K562 (cell line): ENCODE results near the gene AHNAK. TPM values are rescaled to one million over a fixed set of nuclear protein-coding genes. Genes with fewer than 3 reads are reported as not detected.

Experiments
- CCAR2 ChIP-seq: fragments of 200-400 bp; formaldehyde crosslinking; IDR thresholded peaks from 2 replicates; pipeline ENCODE4 v1.6.1; 2017; ENCODE audit warnings: mild to moderate bottlenecking, low read depth, low read length
- DDX20 ChIP-seq: fragments of 450-650 bp; IDR thresholded peaks from 2 replicates; pipeline ENCODE4 v1.6.1; 2016; ENCODE audit warnings: missing genetic modification characterization, low read depth, mild to moderate bottlenecking, missing compliant biosample characterization, moderate library complexity
- ESRRA ChIP-seq: fragments of 450-650 bp; IDR thresholded peaks from 2 replicates; pipeline ENCODE4 v1.6.1; 2014; ENCODE audit warnings: low read depth, mild to moderate bottlenecking, moderate library complexity, borderline replicate concordance
- HDGF ChIP-seq: fragments of 450-650 bp; IDR thresholded peaks from 2 replicates; pipeline ENCODE4 v1.6.1; 2016
- ILK ChIP-seq: fragments of 450-650 bp; IDR thresholded peaks from 2 replicates; pipeline ENCODE4 v1.6.1; 2016; ENCODE audit warnings: missing genetic modification characterization, low read depth, mild to moderate bottlenecking, missing compliant biosample characterization, moderate library complexity, borderline replicate concordance
- JUND ChIP-seq, 2 experiments: IDR thresholded peaks; 2 replicates in 1 of 2; 3 replicates in 1 of 2; pipeline ENCODE4 v1.6.1; 2011; ENCODE audit warnings: borderline replicate concordance in 2 of 2, low read depth in 2 of 2, low read length in 2 of 2, improper control_type of control experiment in 1 of 2, missing biosample characterization in 1 of 2, missing genetic modification characterization in 1 of 2, missing genetic modification reagents in 1 of 2
- KAT2B ChIP-seq: IDR thresholded peaks from one replicate; pipeline ENCODE4 v1.6.1; 2012; ENCODE audit warnings: low read depth, mild to moderate bottlenecking, control low read depth, inconsistent platforms, low read length, moderate library complexity
- RBFOX2 ChIP-seq: fragments of 200-400 bp; formaldehyde crosslinking; IDR thresholded peaks from 2 replicates; pipeline ENCODE4 v1.6.1; 2017; ENCODE audit warnings: low read depth, mild to moderate bottlenecking, low read length, moderate library complexity
- STAT5B ChIP-seq: fragments of 250-450 bp; sonication (Bioruptor Pico); IDR thresholded peaks from 2 replicates; pipeline ENCODE4 v1.8.0; 2021; ENCODE audit warnings: mild to moderate bottlenecking, inconsistent platforms
- polyA plus RNA-seq, 8 experiments: library from polyadenylated mRNA; depleted of rRNA in 4 of 8; stranded (reverse) in 5 of 8; unstranded in 3 of 8; fragments of >200 nt; fragmentation: Nextera tagmentation in 2 of 8; fragmentation: Illumina TruSeq in 1 of 8; extraction: Ambion mirVana in 2 of 8; extraction: Trizol in 1 of 8; gene quantifications; 2 replicates each; pipeline versions ENCODE4 v1.2.1 to v1.2.3, GENCODE V29; 2011 to 2014; ENCODE audit warnings: inconsistent platforms in 1 of 8, missing spikeins in 1 of 8
- total RNA-seq, 7 experiments: library from RNA; depleted of rRNA in 6 of 7; stranded (reverse); fragments of >200 nt in 6 of 7; fragmentation: Illumina TruSeq in 2 of 7; extraction: Trizol in 2 of 7; gene quantifications; 2 replicates each; pipeline versions ENCODE4 v1.2.1 to v1.2.3, GENCODE V29; 2011 to 2021; ENCODE audit warnings: low replicate concordance in 1 of 7
- TF ChIP-seq, protein P1 (sequence below): fragments of 250-450 bp; sonication (Bioruptor Pico); IDR thresholded peaks from 2 replicates; pipeline ENCODE4 v1.5.0; 2021
- TF ChIP-seq, protein P2 (sequence below): fragments of 250-450 bp; sonication (Bioruptor Pico); IDR thresholded peaks from 2 replicates; pipeline ENCODE4 v1.5.1; 2021; ENCODE audit warnings: mild to moderate bottlenecking
- TF ChIP-seq, protein P3 (sequence below): fragments of 200-400 bp; formaldehyde crosslinking; IDR thresholded peaks from 2 replicates; pipeline ENCODE4 v1.6.1; 2017; ENCODE audit warnings: mild to moderate bottlenecking, low read depth, low read length, moderate library complexity
- TF ChIP-seq, protein P4 (sequence below): fragments of 450-650 bp; IDR thresholded peaks from 2 replicates; pipeline ENCODE4 v1.6.1; 2017; ENCODE audit warnings: antibody characterized with exemption, mild to moderate bottlenecking
- TF ChIP-seq, protein P5 (sequence below): IDR thresholded peaks from 3 replicates; pipeline ENCODE4 v1.6.1; 2011; ENCODE audit warnings: borderline replicate concordance, mild to moderate bottlenecking; ENCODE audit not compliant: insufficient read length, insufficient read depth

The AHNAK gene
- total and polyA plus RNA-seq, 9 of the 15 experiments (the other 6 are each of a cell fraction or from before 2014, with no cell fraction given): 1.5 to 89.7 (median 45.0) TPM

DNA sequence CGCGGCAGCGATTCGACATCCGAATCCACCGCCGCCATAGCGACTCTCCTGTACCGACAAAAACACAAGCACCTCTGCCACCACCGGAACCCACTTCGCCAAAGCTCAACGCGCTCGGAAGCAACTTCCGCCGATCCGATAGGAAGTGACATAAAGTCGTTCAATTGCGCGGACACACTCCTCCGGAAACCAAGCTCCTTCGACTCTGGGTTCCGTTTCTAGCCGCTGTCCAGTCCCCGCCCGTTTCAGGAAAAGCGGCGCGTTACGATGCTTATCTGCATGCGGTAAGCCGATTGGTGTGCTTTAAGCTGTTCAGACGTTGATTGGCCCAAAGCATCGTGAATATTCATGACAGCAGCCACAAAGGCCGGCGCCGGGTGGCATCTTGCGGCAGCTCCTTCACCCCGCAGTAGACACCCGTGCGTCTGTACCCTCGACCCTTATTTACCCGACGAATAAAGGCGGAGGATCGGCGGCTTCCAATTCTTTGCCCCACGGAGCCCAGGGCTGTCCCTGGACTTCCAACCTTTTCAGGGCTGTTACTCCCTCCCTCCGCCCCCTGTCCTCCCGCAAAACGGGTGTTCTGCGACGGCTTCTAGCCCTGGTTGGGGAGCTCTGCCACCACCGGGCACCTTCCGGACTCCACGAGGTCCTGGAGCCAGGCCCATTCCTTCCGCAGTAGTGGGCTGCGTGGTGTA, 45.0 kb upstream of the AHNAK start, which contains the start of gene TUT1 (continued):
- TF ChIP-seq, protein P1, sequence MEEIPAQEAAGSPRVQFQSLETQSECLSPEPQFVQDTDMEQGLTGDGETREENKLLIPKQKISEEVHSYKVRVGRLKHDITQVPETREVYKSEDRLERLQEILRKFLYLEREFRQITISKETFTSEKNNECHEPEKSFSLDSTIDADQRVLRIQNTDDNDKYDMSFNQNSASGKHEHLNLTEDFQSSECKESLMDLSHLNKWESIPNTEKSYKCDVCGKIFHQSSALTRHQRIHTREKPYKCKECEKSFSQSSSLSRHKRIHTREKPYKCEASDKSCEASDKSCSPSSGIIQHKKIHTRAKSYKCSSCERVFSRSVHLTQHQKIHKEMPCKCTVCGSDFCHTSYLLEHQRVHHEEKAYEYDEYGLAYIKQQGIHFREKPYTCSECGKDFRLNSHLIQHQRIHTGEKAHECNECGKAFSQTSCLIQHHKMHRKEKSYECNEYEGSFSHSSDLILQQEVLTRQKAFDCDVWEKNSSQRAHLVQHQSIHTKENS: no peak
- TF ChIP-seq STAT5B (CRISPR knock-in tag): no peak
- TF ChIP-seq CCAR2: no peak; the same call in 1 of the 2 replicates
- TF ChIP-seq, protein P2, sequence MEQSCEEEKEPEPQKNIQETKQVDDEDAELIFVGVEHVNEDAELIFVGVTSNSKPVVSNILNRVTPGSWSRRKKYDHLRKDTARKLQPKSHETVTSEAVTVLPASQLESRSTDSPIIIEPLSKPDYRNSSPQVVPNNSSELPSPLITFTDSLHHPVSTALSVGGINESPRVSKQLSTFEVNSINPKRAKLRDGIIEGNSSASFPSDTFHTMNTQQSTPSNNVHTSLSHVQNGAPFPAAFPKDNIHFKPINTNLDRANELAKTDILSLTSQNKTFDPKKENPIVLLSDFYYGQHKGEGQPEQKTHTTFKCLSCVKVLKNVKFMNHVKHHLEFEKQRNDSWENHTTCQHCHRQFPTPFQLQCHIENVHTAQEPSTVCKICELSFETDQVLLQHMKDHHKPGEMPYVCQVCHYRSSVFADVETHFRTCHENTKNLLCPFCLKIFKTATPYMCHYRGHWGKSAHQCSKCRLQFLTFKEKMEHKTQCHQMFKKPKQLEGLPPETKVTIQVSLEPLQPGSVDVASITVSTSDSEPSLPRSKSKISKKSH (CRISPR knock-in tag): no peak
- TF ChIP-seq, protein P3, sequence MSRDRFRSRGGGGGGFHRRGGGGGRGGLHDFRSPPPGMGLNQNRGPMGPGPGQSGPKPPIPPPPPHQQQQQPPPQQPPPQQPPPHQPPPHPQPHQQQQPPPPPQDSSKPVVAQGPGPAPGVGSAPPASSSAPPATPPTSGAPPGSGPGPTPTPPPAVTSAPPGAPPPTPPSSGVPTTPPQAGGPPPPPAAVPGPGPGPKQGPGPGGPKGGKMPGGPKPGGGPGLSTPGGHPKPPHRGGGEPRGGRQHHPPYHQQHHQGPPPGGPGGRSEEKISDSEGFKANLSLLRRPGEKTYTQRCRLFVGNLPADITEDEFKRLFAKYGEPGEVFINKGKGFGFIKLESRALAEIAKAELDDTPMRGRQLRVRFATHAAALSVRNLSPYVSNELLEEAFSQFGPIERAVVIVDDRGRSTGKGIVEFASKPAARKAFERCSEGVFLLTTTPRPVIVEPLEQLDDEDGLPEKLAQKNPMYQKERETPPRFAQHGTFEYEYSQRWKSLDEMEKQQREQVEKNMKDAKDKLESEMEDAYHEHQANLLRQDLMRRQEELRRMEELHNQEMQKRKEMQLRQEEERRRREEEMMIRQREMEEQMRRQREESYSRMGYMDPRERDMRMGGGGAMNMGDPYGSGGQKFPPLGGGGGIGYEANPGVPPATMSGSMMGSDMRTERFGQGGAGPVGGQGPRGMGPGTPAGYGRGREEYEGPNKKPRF: no peak
- TF ChIP-seq JUND (IDR thresholded peaks at IDR 0.05; ENCODE audit: borderline replicate concordance, low read depth, low read length): peak; percentile 94
- peak; percentile 86; the same call in 2 of the 3 replicates for TF ChIP-seq JUND (tag; IDR thresholded peaks at IDR 0.05; ENCODE audit: borderline replicate concordance, low read depth, low read length)
- no peak for TF ChIP-seq HDGF
- peak; percentile 94 for TF ChIP-seq RBFOX2
- TF ChIP-seq ESRRA: peak; percentile 91
- TF ChIP-seq, protein P4, sequence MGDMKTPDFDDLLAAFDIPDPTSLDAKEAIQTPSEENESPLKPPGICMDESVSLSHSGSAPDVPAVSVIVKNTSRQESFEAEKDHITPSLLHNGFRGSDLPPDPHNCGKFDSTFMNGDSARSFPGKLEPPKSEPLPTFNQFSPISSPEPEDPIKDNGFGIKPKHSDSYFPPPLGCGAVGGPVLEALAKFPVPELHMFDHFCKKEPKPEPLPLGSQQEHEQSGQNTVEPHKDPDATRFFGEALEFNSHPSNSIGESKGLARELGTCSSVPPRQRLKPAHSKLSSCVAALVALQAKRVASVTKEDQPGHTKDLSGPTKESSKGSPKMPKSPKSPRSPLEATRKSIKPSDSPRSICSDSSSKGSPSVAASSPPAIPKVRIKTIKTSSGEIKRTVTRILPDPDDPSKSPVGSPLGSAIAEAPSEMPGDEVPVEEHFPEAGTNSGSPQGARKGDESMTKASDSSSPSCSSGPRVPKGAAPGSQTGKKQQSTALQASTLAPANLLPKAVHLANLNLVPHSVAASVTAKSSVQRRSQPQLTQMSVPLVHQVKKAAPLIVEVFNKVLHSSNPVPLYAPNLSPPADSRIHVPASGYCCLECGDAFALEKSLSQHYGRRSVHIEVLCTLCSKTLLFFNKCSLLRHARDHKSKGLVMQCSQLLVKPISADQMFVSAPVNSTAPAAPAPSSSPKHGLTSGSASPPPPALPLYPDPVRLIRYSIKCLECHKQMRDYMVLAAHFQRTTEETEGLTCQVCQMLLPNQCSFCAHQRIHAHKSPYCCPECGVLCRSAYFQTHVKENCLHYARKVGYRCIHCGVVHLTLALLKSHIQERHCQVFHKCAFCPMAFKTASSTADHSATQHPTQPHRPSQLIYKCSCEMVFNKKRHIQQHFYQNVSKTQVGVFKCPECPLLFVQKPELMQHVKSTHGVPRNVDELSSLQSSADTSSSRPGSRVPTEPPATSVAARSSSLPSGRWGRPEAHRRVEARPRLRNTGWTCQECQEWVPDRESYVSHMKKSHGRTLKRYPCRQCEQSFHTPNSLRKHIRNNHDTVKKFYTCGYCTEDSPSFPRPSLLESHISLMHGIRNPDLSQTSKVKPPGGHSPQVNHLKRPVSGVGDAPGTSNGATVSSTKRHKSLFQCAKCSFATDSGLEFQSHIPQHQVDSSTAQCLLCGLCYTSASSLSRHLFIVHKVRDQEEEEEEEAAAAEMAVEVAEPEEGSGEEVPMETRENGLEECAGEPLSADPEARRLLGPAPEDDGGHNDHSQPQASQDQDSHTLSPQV: 0 out of 2 replicates have a peak, but pooled peaks have one; percentile 30
- TF ChIP-seq DDX20 (tag): no peak
- TF ChIP-seq, protein P5, sequence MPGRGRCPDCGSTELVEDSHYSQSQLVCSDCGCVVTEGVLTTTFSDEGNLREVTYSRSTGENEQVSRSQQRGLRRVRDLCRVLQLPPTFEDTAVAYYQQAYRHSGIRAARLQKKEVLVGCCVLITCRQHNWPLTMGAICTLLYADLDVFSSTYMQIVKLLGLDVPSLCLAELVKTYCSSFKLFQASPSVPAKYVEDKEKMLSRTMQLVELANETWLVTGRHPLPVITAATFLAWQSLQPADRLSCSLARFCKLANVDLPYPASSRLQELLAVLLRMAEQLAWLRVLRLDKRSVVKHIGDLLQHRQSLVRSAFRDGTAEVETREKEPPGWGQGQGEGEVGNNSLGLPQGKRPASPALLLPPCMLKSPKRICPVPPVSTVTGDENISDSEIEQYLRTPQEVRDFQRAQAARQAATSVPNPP: no peak
- TF ChIP-seq ILK (tag): no peak
- no peak for TF ChIP-seq KAT2B
